Embryonic facial prominence (tissue), 1 donor: ENCODE measurements around the gene DCUN1D3.
"Not testable (repeated sequence)": the region's sequence is repeated elsewhere in the genome, so short reads cannot be mapped to it uniquely, and the experiment has no call there.

Source experiments
- DNase-seq: peaks from one replicate; pipeline ENCODE4 v3.0.0-alpha.2; 2016; ENCODE audit errors: extremely low spot score

The DCUN1D3 gene

DNA sequence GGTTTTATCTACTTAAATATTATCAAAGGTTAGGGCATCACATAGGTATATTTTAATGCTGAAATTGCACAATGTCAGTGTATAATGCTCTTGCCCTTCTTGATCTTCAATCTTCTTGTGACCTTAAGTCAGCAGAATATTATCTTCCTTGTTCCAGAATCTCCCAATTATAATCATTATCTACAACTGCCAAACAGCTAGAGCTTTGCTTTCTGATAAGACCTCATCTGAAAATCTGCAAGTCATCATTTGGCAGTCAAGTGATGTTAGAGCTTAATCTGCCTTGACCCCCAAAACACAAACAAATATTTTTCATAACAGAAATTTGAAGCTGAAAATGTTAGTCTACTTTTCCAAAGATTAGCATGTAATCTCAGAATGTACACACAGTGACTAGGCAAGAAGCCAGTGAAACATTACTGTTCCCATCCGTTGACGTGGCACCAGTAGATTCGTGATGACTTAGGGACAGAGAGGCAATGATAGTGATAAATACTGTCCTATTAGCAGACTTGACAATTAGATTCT lies 74.1 kb downstream of the DCUN1D3 start:
- DNase-seq = no peak

DNA sequence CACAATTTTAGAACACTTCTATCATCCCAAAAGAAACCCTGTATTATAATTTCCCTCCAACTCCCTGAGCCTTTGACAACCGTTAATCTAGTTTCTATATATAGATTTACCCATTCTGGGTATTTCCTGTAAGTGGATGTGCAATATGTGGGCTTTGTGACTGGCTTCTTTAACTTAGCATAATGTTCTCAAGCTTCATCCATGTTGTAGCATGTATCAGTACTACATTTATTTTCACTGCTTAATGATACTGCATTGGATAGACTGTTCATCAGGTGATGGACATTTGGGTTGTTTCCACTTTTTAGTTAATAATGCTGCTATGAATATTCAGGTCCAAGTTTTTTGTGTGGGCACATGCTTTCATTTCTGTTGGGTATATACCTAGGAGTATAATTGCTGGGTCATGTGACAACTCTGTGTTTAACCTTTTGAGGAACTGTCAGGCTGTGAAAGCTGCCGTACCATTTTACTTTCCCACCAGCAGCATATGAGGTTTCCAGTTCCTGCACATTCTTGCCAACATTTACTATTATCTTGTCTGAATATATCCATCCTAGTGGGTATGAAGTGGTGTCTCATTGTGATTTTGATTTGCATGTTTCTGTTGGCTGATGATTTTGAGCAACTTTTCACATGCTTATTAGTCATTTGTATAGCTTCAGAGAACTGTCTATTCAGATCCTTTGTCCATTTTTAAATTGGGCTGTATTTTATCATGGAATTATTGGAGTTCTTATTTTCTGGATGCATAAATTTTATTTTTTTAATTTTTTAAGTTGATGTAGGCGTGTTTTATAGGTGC lies 77.4 kb downstream of the DCUN1D3 start:
- no peak for DNase-seq

DNA sequence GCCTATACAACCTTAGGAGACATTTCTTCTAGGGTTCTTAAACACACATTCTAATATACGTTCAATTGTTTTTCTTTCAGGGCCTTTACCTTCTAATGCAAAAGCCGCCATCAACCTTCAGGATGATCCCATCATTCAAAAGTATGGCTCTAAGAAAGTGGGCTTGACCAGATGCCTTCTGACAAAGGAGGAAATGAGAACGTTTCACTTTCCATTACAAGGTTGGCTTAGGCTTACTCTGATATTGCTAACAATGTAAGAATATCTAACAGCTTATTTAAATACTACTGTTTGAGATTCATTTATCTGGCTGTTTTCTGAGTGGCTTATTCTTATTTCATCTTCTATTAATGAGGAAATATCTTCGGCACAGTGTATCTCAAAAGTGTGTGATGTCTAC lies 78.5 kb downstream of the DCUN1D3 start:
- DNase-seq = no peak

DNA sequence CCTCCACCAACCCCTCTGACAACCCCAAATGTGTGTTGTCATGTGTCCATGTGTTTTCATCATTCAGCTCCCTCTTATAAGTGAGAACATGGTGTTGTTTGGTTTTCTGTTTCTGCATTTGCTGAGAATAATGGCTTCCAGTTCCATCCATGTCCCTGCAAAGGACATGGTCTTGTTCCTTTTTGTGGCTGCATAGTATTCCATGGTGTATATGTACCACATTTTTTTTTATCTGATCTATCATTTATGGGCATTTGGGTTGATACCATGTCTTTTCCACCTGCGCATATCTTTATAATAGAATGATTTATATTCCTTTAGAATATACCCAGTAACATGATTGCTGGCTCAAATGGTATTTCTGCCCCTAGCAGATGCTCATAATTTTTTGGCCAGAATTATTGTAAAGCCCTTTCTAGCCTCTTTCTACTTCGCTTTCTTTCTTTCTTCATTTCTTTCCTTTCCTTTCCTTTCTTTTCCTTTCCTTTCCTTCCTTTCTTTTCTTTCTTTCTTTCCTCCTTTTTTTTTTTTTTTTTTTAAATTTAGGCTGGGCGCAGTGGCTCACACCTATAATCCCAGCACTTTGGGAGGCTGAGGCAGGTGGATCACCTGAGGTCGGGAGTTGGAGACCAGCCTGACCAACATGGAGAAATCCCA lies 81.1 kb downstream of the DCUN1D3 start:
- no peak for DNase-seq

DNA sequence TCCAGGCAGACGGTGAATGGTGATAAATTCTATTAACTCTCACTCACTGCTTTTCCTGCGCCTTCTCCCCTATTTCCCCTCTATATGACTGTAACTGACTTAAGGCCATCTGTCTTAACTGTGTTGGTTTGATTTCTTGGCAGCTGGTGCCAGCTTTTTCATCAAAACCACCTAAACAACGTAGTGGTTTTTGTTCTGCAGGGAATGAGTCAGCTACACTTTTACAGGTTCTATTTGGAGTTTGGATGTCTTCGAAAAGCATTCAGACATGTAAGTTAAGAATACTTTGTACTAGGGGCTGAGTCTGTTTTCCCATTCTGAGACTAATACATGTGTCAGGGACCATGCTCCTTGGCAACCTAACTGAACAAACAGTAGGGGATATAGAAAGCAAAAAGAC lies 85.4 kb downstream of the DCUN1D3 start:
- DNase-seq = no peak

DNA sequence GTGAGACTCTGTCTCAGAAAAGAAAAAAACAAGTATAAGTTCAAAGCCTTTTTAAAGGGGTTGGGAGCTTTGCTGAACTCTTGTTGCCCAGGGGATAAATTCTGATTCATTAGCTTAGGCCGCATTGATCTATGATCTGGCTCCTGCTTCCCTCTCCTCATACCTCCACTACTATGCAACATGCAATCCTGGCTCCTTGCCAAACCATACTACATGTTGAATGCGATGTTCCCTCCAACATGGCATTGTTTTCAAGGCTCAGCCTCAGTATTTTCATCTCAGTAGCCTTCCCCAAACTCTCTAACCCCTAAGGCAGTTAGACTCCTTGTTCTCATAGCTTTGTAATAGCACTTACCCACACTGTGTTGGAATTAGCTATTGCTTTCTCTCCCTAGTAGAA lies 87.6 kb downstream of the DCUN1D3 start:
- DNase-seq = no peak

DNA sequence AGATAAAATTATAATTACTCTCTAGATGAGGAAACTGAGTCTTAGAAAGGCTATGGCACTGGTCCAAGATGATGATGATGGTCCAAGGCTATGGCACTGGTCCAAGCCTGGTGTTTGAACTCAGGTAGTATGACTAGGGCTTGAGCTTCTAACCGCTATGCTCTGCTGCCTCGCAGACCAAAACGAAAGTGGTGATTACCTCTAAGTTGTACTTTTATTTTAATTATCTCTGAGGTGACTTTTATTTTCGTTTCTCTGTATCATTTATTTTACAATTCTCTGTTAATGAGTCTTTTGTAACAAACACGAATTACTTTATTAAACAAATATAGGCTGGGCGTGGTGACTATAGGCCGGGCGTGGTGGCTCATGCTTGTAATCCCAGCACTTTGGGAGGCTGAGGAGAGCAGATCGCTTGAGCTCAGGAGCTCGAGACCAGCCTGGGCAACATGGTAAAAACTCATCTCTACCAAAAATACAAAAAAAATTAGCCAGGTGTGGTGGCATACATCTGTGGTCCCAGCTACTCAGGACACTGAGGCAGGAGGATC lies 88.2 kb downstream of the DCUN1D3 start:
- no peak for DNase-seq

DNA sequence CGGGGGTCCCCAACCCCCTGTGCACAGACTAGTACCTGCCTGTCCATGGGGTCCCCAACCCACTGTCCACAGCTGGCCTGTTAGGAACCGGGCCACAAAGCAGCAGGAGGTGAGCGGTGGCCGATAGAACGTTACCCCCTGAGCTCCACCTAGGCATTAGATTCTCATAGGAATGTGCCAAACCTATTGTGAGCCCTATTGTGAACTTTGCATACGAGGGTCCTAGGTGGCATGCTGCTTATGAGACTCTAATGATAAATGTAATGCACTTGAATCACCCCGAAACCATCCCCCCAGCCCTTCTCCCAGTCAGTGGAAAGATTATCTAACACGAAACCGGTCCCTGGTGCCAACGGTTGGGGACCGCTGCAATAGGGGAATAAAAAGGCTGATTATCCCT lies 92.3 kb downstream of the DCUN1D3 start:
- DNase-seq = no peak

DNA sequence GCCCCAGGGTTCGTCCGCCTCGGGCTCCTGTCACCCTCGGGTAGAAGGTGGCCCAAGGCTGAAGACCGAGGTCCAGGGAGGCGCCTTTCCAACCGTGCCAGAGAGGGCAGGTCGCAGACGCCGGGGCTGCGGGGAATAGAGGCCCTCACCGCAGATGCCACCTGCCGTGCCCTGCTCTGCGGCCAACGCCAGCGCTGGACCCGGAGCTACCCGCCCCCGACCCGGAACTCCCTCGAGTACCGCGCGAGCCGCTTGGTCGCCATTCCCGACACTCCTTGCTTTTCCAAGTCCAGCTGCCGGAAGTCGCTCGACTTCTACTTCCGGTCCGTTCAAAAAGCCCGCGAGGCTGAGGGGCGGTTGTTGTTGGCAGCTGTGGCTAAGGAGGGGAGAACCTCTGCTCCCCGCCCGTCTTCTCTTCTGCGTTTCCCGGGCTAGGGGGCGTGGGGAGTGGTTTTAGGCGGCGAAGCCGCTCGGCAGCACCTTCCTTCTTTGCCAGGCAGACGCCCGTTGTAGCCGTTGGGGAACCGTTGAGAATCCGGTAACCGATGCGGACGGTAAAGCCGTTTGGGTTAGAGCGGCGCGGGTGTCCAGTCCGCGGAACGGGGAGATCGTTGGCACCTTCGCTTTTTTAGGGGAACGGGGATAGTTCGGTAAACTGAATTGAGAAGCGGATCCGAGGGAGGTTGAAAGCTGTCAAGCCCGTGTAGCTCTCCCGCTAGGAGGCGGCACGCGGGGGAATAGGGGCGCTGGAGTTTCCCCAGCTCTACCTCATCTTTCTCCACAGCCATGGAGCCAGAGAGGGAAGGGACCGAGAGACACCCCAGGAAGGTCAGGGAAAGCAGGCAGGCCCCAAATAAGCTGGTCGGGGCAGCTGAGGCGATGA lies 93.7 kb downstream of the DCUN1D3 start, which contains the start of the genes ERI2 and REXO5:
Gene ERI2 (minus strand): TSS at position 305 of the 883 bp plus-strand sequence. CDS start 42 bp downstream, at position 263.
Gene REXO5 (plus strand): TSS at position 360 of the 883 bp plus-strand sequence. CDS start 427 bp downstream, at position 787.
- peak; percentile 91 for DNase-seq

DNA sequence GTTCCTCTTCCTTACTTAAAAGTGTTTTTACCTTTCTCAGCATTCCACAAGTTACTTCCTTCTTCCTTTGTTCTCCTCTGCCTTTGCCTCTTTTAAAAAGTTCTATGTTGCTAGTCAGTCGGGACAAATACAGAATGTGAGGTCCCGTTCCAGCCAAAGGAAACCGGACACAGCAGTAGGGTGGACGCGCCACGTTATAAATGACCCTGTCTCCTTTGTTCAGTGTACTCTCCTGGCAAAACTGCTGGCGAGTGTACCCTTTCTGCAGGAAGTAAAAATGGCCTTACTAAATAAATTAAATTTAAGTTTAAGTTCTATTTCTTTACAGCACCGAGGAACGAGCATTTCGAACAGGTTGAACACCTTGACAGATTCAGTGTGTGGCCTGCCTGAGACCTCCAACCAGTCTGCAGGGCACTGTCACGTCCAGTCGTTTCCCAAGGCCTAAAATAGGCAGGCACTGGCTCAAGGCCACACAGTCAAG lies 94.4 kb downstream of the DCUN1D3 start:
- not testable (repeated sequence) for DNase-seq
